Stomach (tissue), 9 donors: ENCODE measurements around the gene CHCHD6. TPM values are rescaled to one million over a fixed set of nuclear protein-coding genes. Genes with fewer than 3 reads are reported as not detected.

ENCODE experiments used
- DNase-seq, 2 donors: peaks; one replicate each; pipeline versions ENCODE4 v3.0.0 to v3.0.0-alpha.2; 2013 to 2019
- H3K27ac ChIP-seq, 5 donors: fragments of 200-600 bp in 4 of 5; sonication (generic) in 4 of 5; one replicate each; pipeline ENCODE4 v1.5.1; 2013 to 2019; ENCODE audit warnings: mild to moderate bottlenecking in 1 of 5, moderate library complexity in 1 of 5
- H3K27me3 ChIP-seq, 3 donors: fragments of 200-600 bp; sonication (generic); one replicate each; pipeline ENCODE4 v1.5.1; 2017 to 2019; ENCODE audit warnings: mixed run types in 1 of 3
- H3K36me3 ChIP-seq, 4 donors: fragments of 200-600 bp; sonication (generic); 1 replicate in 3 of 4; 2 replicates in 1 of 4; pipeline ENCODE4 v1.5.1; 2016 to 2019
- H3K4me1 ChIP-seq, 4 donors: fragments of 200-600 bp; sonication (generic); one replicate each; pipeline ENCODE4 v1.5.1; 2016 to 2019
- H3K4me3 ChIP-seq, 4 donors: fragments of 200-600 bp; sonication (generic) in 3 of 4; one replicate each; pipeline ENCODE4 v1.5.1; 2016 to 2019; ENCODE audit warnings: mild to moderate bottlenecking in 1 of 4
- H3K9me3 ChIP-seq, 4 donors: fragments of 200-600 bp; sonication (generic); one replicate each; pipeline ENCODE4 v1.5.1; 2016 to 2019
- EP300 ChIP-seq: sonication (generic); formaldehyde crosslinking; IDR thresholded peaks from one replicate; pipeline ENCODE4 v1.6.1; 2017; ENCODE audit warnings: antibody characterized with exemption
- POLR2A ChIP-seq, 4 donors: fragments of 450-650 bp; IDR thresholded peaks; one replicate each; pipeline ENCODE4 v1.6.1; 2016; ENCODE audit warnings: antibody characterized with exemption in 4 of 4, control low read depth in 2 of 4, mild to moderate bottlenecking in 1 of 4, moderate library complexity in 1 of 4
- POLR2AphosphoS5 ChIP-seq, 3 donors: sonication (generic); formaldehyde crosslinking; IDR thresholded peaks; one replicate each; pipeline ENCODE4 v1.6.1; 2016; ENCODE audit warnings: antibody characterized with exemption in 3 of 3
- WGBS, 5 donors: extraction: QIAGEN DNeasy Blood & Tissue Kit in 3 of 5; methylation state at CpG; one replicate each; pipeline versions ENCODE4 v1.1.5 to v1.1.7; 2013 to 2018; 5-methylcytosine and 5-hydroxymethylcytosine counted together
- intact Hi-C: fragments of 100-400 bp; cut with DNase I; formaldehyde crosslinking; loops from one replicate; pipeline ENCODE4 v1.15.1; 2023; ENCODE audit warnings: low total_unique reads
- polyA plus RNA-seq, 3 donors: library from polyadenylated mRNA; stranded (reverse); fragments of 200-250 nt; gene quantifications; one replicate each; pipeline ENCODE4 v1.2.3, GENCODE V29; 2013
- total RNA-seq, 5 donors: library from RNA; depleted of rRNA; stranded (reverse); fragments of >200 nt; gene quantifications; one replicate each; pipeline versions ENCODE4 v1.1.0 to v1.2.3, GENCODE V29; 2014 to 2016
- TF ChIP-seq, protein P1 (sequence below), 7 experiments: fragments of 450-650 bp in 4 of 7; fragments of 200-600 bp in 3 of 7; sonication (generic) in 3 of 7; IDR thresholded peaks; one replicate each; pipeline ENCODE4 v1.5.1; 2016 to 2019; ENCODE audit warnings: antibody characterized with exemption in 7 of 7, control low read depth in 2 of 7, mild to moderate bottlenecking in 1 of 7
- donor health status: healthy with polysubstance abuse.
- donor health status: Bipolar disorder and iron deficiency.
- donor health status: healthy.

Gene CHCHD6
- total and polyA plus RNA-seq, 8 donors, result 4.0 to 40.8 (median 11.9) TPM; not detected in 1

DNA sequence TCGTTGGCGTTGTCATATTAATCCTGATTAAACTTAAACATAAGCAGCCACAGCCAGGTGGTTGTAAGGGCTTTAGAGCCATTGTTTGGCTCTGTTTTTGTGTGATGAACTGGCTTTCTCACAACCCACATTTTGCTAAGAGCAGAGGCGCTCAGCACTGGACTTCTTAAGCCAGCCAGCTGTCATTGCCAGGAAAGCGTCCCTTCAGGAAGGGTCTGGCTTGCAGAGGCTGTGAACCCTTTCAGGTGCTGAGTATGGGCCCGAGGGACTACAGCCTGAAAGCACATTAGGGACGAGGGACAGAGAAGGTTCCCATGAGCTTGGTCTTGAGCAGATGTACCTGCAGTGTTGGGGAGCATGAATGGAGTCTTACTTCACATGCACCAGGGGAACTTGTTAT, 112.3 kb downstream of the CHCHD6 start:
- TF ChIP-seq, protein P1, sequence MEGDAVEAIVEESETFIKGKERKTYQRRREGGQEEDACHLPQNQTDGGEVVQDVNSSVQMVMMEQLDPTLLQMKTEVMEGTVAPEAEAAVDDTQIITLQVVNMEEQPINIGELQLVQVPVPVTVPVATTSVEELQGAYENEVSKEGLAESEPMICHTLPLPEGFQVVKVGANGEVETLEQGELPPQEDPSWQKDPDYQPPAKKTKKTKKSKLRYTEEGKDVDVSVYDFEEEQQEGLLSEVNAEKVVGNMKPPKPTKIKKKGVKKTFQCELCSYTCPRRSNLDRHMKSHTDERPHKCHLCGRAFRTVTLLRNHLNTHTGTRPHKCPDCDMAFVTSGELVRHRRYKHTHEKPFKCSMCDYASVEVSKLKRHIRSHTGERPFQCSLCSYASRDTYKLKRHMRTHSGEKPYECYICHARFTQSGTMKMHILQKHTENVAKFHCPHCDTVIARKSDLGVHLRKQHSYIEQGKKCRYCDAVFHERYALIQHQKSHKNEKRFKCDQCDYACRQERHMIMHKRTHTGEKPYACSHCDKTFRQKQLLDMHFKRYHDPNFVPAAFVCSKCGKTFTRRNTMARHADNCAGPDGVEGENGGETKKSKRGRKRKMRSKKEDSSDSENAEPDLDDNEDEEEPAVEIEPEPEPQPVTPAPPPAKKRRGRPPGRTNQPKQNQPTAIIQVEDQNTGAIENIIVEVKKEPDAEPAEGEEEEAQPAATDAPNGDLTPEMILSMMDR (IDR thresholded peaks at IDR 0.05), result no peak
- TF ChIP-seq POLR2AphosphoS5 (IDR thresholded peaks at IDR 0.05) (no peak), EP300 (no peak)
- intact Hi-C loops, result no loop called here
- no peak overlapping the region for H3K4me3 ChIP-seq
- 68 to 86% (median 85%) methylated on average over 6 of the region's 6 CpGs for WGBS, 5 donors
- H3K9me3 ChIP-seq, result no peaks in the 10 kb centered on the region
- no peak overlapping the region for H3K27ac ChIP-seq
- no peaks in the 10 kb centered on the region for H3K36me3 ChIP-seq
- DNase-seq, result no peak
- H3K4me1 ChIP-seq, result peaks cover 0 to 26% (median 10%) of the 10 kb centered on the region in 4 donors
- no peaks in the 10 kb centered on the region for H3K27me3 ChIP-seq

DNA sequence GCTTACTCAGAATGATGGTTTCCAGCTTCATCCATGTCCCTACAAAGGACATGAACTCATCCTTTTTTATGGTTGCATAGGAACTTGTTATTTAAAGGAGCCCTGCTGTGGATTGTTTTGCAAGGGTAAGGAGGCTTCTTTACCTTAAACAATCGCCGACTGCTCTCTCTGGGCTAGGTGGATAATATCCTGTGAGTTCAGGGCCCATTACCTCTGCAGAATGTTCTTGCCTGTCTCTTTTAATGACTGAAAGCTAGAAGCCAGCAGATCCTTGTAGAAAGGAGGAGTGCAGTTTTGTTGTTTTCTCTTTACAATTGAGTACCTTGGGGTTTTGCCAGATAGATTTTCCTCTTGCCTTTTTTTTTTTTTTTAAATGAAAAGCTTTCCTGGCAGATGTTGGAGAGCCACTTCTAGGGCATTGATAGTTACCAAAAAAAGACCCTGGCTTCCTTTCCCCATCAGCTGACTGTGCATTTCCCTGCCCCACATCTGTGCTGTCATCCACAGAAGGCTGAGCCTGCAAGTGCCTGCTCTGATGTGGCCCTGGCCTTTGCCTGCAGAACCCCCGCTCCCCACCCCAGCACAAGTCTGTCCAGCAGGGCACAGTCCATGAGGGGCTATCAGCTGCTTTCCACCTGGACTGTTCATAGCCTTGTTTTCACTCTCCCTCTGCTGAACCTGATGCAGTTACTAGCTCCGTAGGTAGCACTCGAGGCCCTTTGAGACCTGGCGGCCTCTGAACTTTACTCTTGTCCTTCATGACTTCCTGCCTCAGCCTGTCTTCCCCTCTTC, 113.1 kb downstream of the CHCHD6 start:
- TF ChIP-seq, protein P1 (IDR thresholded peaks at IDR 0.05), result no peak
- TF ChIP-seq POLR2AphosphoS5 (IDR thresholded peaks at IDR 0.05) (no peak), POLR2A (IDR thresholded peaks at IDR 0.05) (no peak), EP300 (no peak)
- intact Hi-C loops, result no loop called here
- Histone ChIP-seq H3K27me3 (no peaks in the 10 kb centered on the region), H3K4me1 (peaks cover 0 to 26% (median 10%) of the 10 kb centered on the region in 4 donors), H3K36me3 (no peaks in the 10 kb centered on the region), H3K9me3 (no peaks in the 10 kb centered on the region), H3K27ac (no peak overlapping the region), H3K4me3 (no peak overlapping the region)
- WGBS, 5 donors, result 71 to 83% (median 74%) methylated on average over 5 to 6 of the region's 6 CpGs
- peak in 1 of 2 donors; percentile 28 for DNase-seq

DNA sequence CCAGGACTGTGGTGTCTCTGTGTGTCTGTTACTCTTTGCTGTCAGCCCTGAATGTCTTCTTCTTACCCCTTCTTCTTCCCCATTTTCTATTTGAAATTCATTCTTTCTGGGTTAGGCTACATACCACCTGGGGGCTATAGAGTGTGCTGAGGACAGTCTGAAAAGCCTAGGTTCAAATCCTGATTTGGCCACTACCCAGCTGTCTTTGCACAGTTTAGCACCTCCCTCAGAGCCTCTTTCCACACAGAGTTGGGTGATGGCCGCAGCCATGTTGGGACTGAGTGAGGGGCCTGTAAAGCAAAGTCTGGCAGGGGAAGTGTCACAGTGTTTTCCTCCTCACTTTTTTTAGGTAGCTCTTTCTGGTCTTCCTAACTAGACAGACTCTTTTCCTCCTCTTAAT, 113.7 kb downstream of the CHCHD6 start:
- 96 to 100% (median 100%) methylated on average over 1 of the region's 1 CpG for WGBS, 5 donors
- Histone ChIP-seq H3K27ac (no peak overlapping the region), H3K27me3 (no peaks in the 10 kb centered on the region), H3K4me3 (no peak overlapping the region), H3K36me3 (no peaks in the 10 kb centered on the region), H3K9me3 (no peaks in the 10 kb centered on the region), H3K4me1 (peaks cover 0 to 26% (median 10%) of the 10 kb centered on the region in 4 donors)
- no peak for DNase-seq
- TF ChIP-seq, protein P1 (IDR thresholded peaks at IDR 0.05), result no peak
- no peak for TF ChIP-seq EP300
- no peak for TF ChIP-seq POLR2AphosphoS5 (IDR thresholded peaks at IDR 0.05)
- no peak for TF ChIP-seq POLR2A (IDR thresholded peaks at IDR 0.05)
- intact Hi-C loops, result no loop called here

DNA sequence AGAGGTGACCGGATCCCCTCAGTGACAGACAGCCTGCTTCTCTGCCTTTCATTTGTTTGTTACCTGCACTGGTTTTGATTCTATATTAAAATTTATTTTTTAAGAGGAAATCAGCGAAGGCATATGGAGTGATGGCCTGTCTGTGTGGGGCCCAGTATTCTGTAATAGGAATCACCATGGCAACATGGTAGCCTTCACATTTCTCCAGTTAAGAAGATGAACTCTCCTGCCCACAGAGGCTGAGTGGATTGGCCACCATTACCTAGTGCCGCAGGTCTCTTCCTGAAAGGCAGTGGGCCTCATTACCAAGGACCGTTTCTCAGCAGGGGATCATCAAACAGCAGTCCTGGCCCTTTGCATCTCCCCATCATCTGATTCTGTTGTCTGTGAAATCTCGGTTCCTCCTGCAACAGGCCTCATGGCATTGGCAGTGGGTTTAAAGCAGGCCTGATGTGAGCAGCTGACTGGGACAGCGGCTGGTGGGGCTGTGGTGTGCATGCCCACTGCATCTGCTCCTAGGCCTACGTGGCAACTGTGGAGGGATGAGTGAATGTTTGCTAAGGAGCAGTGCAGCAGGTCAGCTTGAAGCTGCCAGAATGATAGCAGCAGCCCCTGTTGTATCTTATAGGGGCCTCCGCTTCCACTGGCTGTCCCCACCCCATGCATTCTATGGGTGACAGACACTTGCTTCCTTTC, 114.5 kb downstream of the CHCHD6 start:
- no peak for DNase-seq
- Histone ChIP-seq H3K27me3 (no peaks in the 10 kb centered on the region), H3K4me3 (no peak overlapping the region), H3K27ac (no peak overlapping the region), H3K36me3 (no peaks in the 10 kb centered on the region), H3K9me3 (no peaks in the 10 kb centered on the region), H3K4me1 (peaks cover 0 to 26% (median 10%) of the 10 kb centered on the region in 4 donors)
- TF ChIP-seq EP300 (no peak), POLR2AphosphoS5 (IDR thresholded peaks at IDR 0.05) (no peak), POLR2A (IDR thresholded peaks at IDR 0.05) (no peak)
- TF ChIP-seq, protein P1 (IDR thresholded peaks at IDR 0.05), result no peak
- intact Hi-C loops, result no loop called here
- 91 to 97% (median 95%) methylated on average over 8 of the region's 8 CpGs for WGBS, 5 donors
